ENCODE data around the gene SRPRA.
"Not testable (repeated sequence)": the region's sequence is repeated elsewhere in the genome, so short reads cannot be mapped to it uniquely, and the experiment has no call there.

SRPRA gene

GRCh38 chr11:126257764-126258163 lies 10.9 kb downstream of the SRPRA start:
- Histone ChIP-seq H3K9me3 (ENCODE audit: control insufficient read depth, insufficient read depth, low read depth, low read length) (no peaks in the 10 kb centered on the region), H3K36me3 (ENCODE audit: control insufficient read depth, insufficient read depth, low read length) (peaks cover 82% of the 10 kb centered on the region), H3K27me3 (ENCODE audit: control insufficient read depth, insufficient read depth, low read length) (no peaks in the 10 kb centered on the region), H3K27ac (ENCODE audit: low read depth, low read length) (no peak overlapping the region), H3K9ac (ENCODE audit: low read length) (no peak overlapping the region), H3K4me3 (ENCODE audit: low read depth, low read length) (no peak overlapping the region), H3K4me1 (ENCODE audit: control insufficient read depth, insufficient read depth, low read length) (no peaks in the 10 kb centered on the region)

GRCh38 chr11:126257144-126257543 lies 11.6 kb downstream of the SRPRA start:
- Histone ChIP-seq H3K27ac (ENCODE audit: low read depth, low read length) (no peak overlapping the region), H3K9me3 (ENCODE audit: control insufficient read depth, insufficient read depth, low read depth, low read length) (no peaks in the 10 kb centered on the region), H3K4me3 (ENCODE audit: low read depth, low read length) (no peak overlapping the region), H3K9ac (ENCODE audit: low read length) (no peak overlapping the region), H3K27me3 (ENCODE audit: control insufficient read depth, insufficient read depth, low read length) (no peaks in the 10 kb centered on the region), H3K4me1 (ENCODE audit: control insufficient read depth, insufficient read depth, low read length) (no peaks in the 10 kb centered on the region), H3K36me3 (ENCODE audit: control insufficient read depth, insufficient read depth, low read length) (peaks cover 82% of the 10 kb centered on the region)

- no peaks in the 10 kb centered on the region for H3K9me3 ChIP-seq (ENCODE audit: control insufficient read depth, insufficient read depth, low read depth, low read length)
- no peak overlapping the region for H3K9ac ChIP-seq (ENCODE audit: low read length)
- H3K4me1 ChIP-seq (ENCODE audit: control insufficient read depth, insufficient read depth, low read length), result no peaks in the 10 kb centered on the region
- no peaks in the 10 kb centered on the region for H3K27me3 ChIP-seq (ENCODE audit: control insufficient read depth, insufficient read depth, low read length)
- no peak overlapping the region for H3K4me3 ChIP-seq (ENCODE audit: low read depth, low read length)
- no peak overlapping the region for H3K27ac ChIP-seq (ENCODE audit: low read depth, low read length)
- peaks cover 76% of the 10 kb centered on the region for H3K36me3 ChIP-seq (ENCODE audit: control insufficient read depth, insufficient read depth, low read length)
Observed at GRCh38 chr11:126256216-126256615, 12.5 kb downstream of the SRPRA start.

GRCh38 chr11:126255507-126255906 lies 13.2 kb downstream of the SRPRA start:
- H3K9me3 ChIP-seq (ENCODE audit: control insufficient read depth, insufficient read depth, low read depth, low read length); H3K4me1 ChIP-seq (ENCODE audit: control insufficient read depth, insufficient read depth, low read length); H3K4me3 ChIP-seq (ENCODE audit: low read depth, low read length); H3K27ac ChIP-seq (ENCODE audit: low read depth, low read length); H3K9ac ChIP-seq (ENCODE audit: low read length); H3K27me3 ChIP-seq (ENCODE audit: control insufficient read depth, insufficient read depth, low read length): not testable (repeated sequence)
- peaks cover 78% of the 10 kb centered on the region for H3K36me3 ChIP-seq (ENCODE audit: control insufficient read depth, insufficient read depth, low read length)

- Histone ChIP-seq H3K9ac (ENCODE audit: low read length) (no peak overlapping the region), H3K27ac (ENCODE audit: low read depth, low read length) (no peak overlapping the region), H3K4me1 (ENCODE audit: control insufficient read depth, insufficient read depth, low read length) (no peaks in the 10 kb centered on the region), H3K27me3 (ENCODE audit: control insufficient read depth, insufficient read depth, low read length) (no peaks in the 10 kb centered on the region), H3K9me3 (ENCODE audit: control insufficient read depth, insufficient read depth, low read depth, low read length) (no peaks in the 10 kb centered on the region), H3K36me3 (ENCODE audit: control insufficient read depth, insufficient read depth, low read length) (peaks cover 77% of the 10 kb centered on the region), H3K4me3 (ENCODE audit: low read depth, low read length) (no peak overlapping the region)
Observed at GRCh38 chr11:126254819-126255218, 13.9 kb downstream of the SRPRA start.

GRCh38 chr11:126253265-126253664 lies 15.4 kb downstream of the SRPRA start:
- H3K9me3 ChIP-seq (ENCODE audit: control insufficient read depth, insufficient read depth, low read depth, low read length), result no peaks in the 10 kb centered on the region
- H3K36me3 ChIP-seq (ENCODE audit: control insufficient read depth, insufficient read depth, low read length), result peaks cover 73% of the 10 kb centered on the region
- no peak overlapping the region for H3K4me3 ChIP-seq (ENCODE audit: low read depth, low read length)
- H3K9ac ChIP-seq (ENCODE audit: low read length), result no peak overlapping the region
- no peaks in the 10 kb centered on the region for H3K4me1 ChIP-seq (ENCODE audit: control insufficient read depth, insufficient read depth, low read length)
- H3K27me3 ChIP-seq (ENCODE audit: control insufficient read depth, insufficient read depth, low read length), result no peaks in the 10 kb centered on the region
- H3K27ac ChIP-seq (ENCODE audit: low read depth, low read length), result no peak overlapping the region

GRCh38 chr11:126246636-126247035 lies 22.1 kb downstream of the SRPRA start:
- H3K4me3 ChIP-seq (ENCODE audit: low read depth, low read length), result no peak overlapping the region
- no peak overlapping the region for H3K9ac ChIP-seq (ENCODE audit: low read length)
- H3K27ac ChIP-seq (ENCODE audit: low read depth, low read length), result no peak overlapping the region
- no peaks in the 10 kb centered on the region for H3K4me1 ChIP-seq (ENCODE audit: control insufficient read depth, insufficient read depth, low read length)
- peaks cover 50% of the 10 kb centered on the region for H3K36me3 ChIP-seq (ENCODE audit: control insufficient read depth, insufficient read depth, low read length)
- no peaks in the 10 kb centered on the region for H3K9me3 ChIP-seq (ENCODE audit: control insufficient read depth, insufficient read depth, low read depth, low read length)
- H3K27me3 ChIP-seq (ENCODE audit: control insufficient read depth, insufficient read depth, low read length), result no peaks in the 10 kb centered on the region

GRCh38 chr11:126233391-126233790 lies 35.3 kb downstream of the SRPRA start:
- H3K4me3 ChIP-seq (ENCODE audit: low read depth, low read length), result no peak overlapping the region
- no peak overlapping the region for H3K9ac ChIP-seq (ENCODE audit: low read length)
- peaks cover 32% of the 10 kb centered on the region for H3K36me3 ChIP-seq (ENCODE audit: control insufficient read depth, insufficient read depth, low read length)
- H3K27me3 ChIP-seq (ENCODE audit: control insufficient read depth, insufficient read depth, low read length), result no peaks in the 10 kb centered on the region
- H3K27ac ChIP-seq (ENCODE audit: low read depth, low read length), result no peak overlapping the region
- H3K9me3 ChIP-seq (ENCODE audit: control insufficient read depth, insufficient read depth, low read depth, low read length), result no peaks in the 10 kb centered on the region
- no peaks in the 10 kb centered on the region for H3K4me1 ChIP-seq (ENCODE audit: control insufficient read depth, insufficient read depth, low read length)

GRCh38 chr11:126232683-126233082 lies 36.0 kb downstream of the SRPRA start:
- Histone ChIP-seq H3K9ac (ENCODE audit: low read length) (no peak overlapping the region), H3K4me1 (ENCODE audit: control insufficient read depth, insufficient read depth, low read length) (no peaks in the 10 kb centered on the region), H3K27ac (ENCODE audit: low read depth, low read length) (no peak overlapping the region), H3K4me3 (ENCODE audit: low read depth, low read length) (no peak overlapping the region), H3K36me3 (ENCODE audit: control insufficient read depth, insufficient read depth, low read length) (peaks cover 25% of the 10 kb centered on the region), H3K27me3 (ENCODE audit: control insufficient read depth, insufficient read depth, low read length) (no peaks in the 10 kb centered on the region), H3K9me3 (ENCODE audit: control insufficient read depth, insufficient read depth, low read depth, low read length) (no peaks in the 10 kb centered on the region)

GRCh38 chr11:126231725-126232459 lies 36.8 kb downstream of the SRPRA start:
- H3K4me1 ChIP-seq (ENCODE audit: control insufficient read depth, insufficient read depth, low read length), result no peaks in the 10 kb centered on the region
- no peaks in the 10 kb centered on the region for H3K27me3 ChIP-seq (ENCODE audit: control insufficient read depth, insufficient read depth, low read length)
- H3K36me3 ChIP-seq (ENCODE audit: control insufficient read depth, insufficient read depth, low read length), result peaks cover 28% of the 10 kb centered on the region
- no peaks in the 10 kb centered on the region for H3K9me3 ChIP-seq (ENCODE audit: control insufficient read depth, insufficient read depth, low read depth, low read length)
- no peak overlapping the region for H3K4me3 ChIP-seq (ENCODE audit: low read depth, low read length)
- no peak overlapping the region for H3K27ac ChIP-seq (ENCODE audit: low read depth, low read length)
- no peak overlapping the region for H3K9ac ChIP-seq (ENCODE audit: low read length)

GRCh38 chr11:126229858-126230540 lies 38.7 kb downstream of the SRPRA start:
- Histone ChIP-seq H3K4me3 (ENCODE audit: low read depth, low read length) (no peak overlapping the region), H3K27me3 (ENCODE audit: control insufficient read depth, insufficient read depth, low read length) (no peaks in the 10 kb centered on the region), H3K9me3 (ENCODE audit: control insufficient read depth, insufficient read depth, low read depth, low read length) (peaks cover 14% of the 10 kb centered on the region; the same call in 1 of the 2 replicates), H3K36me3 (ENCODE audit: control insufficient read depth, insufficient read depth, low read length) (peaks cover 20% of the 10 kb centered on the region), H3K9ac (ENCODE audit: low read length) (no peak overlapping the region), H3K27ac (ENCODE audit: low read depth, low read length) (no peak overlapping the region), H3K4me1 (ENCODE audit: control insufficient read depth, insufficient read depth, low read length) (no peaks in the 10 kb centered on the region)

Measured in HUES6 (cell line).